Glutamatergic neuron (in vitro differentiated cells): Measurements from ENCODE around the gene GREB1. TPM values are rescaled to one million over a fixed set of nuclear protein-coding genes. Genes with fewer than 3 reads are reported as not detected.

ENCODE experiments used
- DNase-seq: peaks from one replicate; pipeline ENCODE4 v3.0.0; 2022
- H3K27ac Mint-ChIP-seq: one replicate; pipeline ENCODE4 v1.8.0; 2020; ENCODE audit warnings: mild to moderate bottlenecking, mixed read lengths, inconsistent platforms; ENCODE audit not compliant: unreplicated experiment
- H3K27me3 Mint-ChIP-seq: one replicate; pipeline ENCODE4 v1.8.0; 2020; ENCODE audit warnings: mild to moderate bottlenecking, moderate library complexity, mixed read lengths, inconsistent platforms; ENCODE audit not compliant: unreplicated experiment
- H3K36me3 Mint-ChIP-seq: one replicate; pipeline ENCODE4 v1.8.0; 2020; ENCODE audit warnings: mild to moderate bottlenecking, mixed read lengths, inconsistent platforms; ENCODE audit not compliant: unreplicated experiment
- H3K4me1 Mint-ChIP-seq: one replicate; pipeline ENCODE4 v1.8.0; 2020; ENCODE audit warnings: mild to moderate bottlenecking, low read depth, mixed read lengths, inconsistent platforms; ENCODE audit not compliant: unreplicated experiment
- H3K4me3 Mint-ChIP-seq: one replicate; pipeline ENCODE4 v1.8.0; 2020; ENCODE audit warnings: mild to moderate bottlenecking, mixed read lengths, inconsistent platforms; ENCODE audit not compliant: unreplicated experiment
- H3K9me3 Mint-ChIP-seq: one replicate; pipeline ENCODE4 v1.8.0; 2020; ENCODE audit warnings: mild to moderate bottlenecking, moderate library complexity, mixed read lengths, inconsistent platforms; ENCODE audit not compliant: unreplicated experiment
- CTCF ChIP-seq: fragments of 200-600 bp; sonication (generic); IDR thresholded peaks from one replicate; pipeline ENCODE4 v1.5.0; 2021; ENCODE audit not compliant: partially characterized antibody, unreplicated experiment
- total RNA-seq: library from RNA; stranded (reverse); fragmentation: NEBNext Ultra II Directional; extraction: Animal tissue kit (Norgen Biotek cat#: 25700); gene quantifications from one replicate; pipeline ENCODE4 v1.2.1, GENCODE V29; 2021; ENCODE audit not compliant: unreplicated experiment

GREB1 gene
- total RNA-seq, 1 donor from 2014 or later, result 134 TPM

DNA sequence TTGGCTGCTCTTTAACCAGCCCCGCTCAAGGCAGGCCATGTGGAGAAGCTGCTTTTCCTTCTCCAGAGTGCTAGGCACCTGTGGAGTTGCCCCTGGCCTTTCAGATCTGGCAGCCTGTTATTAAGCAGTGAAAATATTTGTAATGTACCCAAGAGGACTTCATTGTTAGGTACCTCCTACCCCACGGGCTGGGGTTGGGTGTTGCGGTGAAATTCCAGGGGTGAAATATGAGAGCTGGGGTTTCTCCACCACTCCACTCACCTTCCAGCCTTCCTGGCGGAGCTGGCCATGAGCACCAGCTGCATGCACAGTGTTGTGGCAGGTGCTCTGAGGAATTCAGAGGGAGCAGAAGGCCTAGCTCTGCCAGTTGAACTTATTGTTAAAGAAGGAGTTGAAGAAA lies 97.0 kb downstream of the GREB1 start:
- Mint-ChIP-seq H3K4me3 (no peak overlapping the region), H3K4me1 (no peaks in the 10 kb centered on the region), H3K9me3 (peaks cover 5% of the 10 kb centered on the region), H3K36me3 (peaks cover 40% of the 10 kb centered on the region), H3K27ac (no peak overlapping the region), H3K27me3 (peaks cover 2% of the 10 kb centered on the region)
- DNase-seq, result no peak
- no peak for TF ChIP-seq CTCF

DNA sequence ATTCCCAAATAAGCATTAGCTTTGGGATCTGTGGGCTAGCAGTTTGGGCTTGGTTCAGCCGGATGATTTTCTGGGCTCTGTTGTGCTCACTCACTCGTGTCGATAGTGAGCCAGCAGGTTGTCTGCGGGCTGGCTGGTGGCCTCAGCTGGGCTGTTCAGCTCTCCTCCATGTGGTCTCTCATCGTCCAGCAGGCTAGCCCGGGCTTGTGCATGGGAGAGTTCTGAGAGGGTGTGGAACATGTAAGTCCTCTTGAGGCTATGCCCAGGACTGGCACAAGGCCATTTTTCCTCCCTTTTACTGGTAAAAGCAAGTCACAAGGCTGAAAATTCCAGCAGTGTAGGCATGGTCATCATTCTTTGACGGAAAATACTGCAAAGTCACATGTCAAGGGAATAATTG lies 97.6 kb downstream of the GREB1 start:
- Mint-ChIP-seq H3K27ac (peak overlapping the region; percentile 22), H3K27me3 (peaks cover 3% of the 10 kb centered on the region), H3K36me3 (peaks cover 38% of the 10 kb centered on the region), H3K4me1 (no peaks in the 10 kb centered on the region), H3K4me3 (no peak overlapping the region), H3K9me3 (peaks cover 6% of the 10 kb centered on the region)
- TF ChIP-seq CTCF, result no peak
- DNase-seq, result no peak

- Mint-ChIP-seq H3K9me3 (peaks cover 4% of the 10 kb centered on the region), H3K27ac (no peak overlapping the region), H3K27me3 (peaks cover 7% of the 10 kb centered on the region), H3K36me3 (peaks cover 16% of the 10 kb centered on the region), H3K4me1 (no peaks in the 10 kb centered on the region), H3K4me3 (no peak overlapping the region)
- TF ChIP-seq CTCF, result no peak
- DNase-seq, result no peak
Observed at GRCh38 chr2:11633923-11634478, 100.2 kb downstream of the GREB1 start.

DNA sequence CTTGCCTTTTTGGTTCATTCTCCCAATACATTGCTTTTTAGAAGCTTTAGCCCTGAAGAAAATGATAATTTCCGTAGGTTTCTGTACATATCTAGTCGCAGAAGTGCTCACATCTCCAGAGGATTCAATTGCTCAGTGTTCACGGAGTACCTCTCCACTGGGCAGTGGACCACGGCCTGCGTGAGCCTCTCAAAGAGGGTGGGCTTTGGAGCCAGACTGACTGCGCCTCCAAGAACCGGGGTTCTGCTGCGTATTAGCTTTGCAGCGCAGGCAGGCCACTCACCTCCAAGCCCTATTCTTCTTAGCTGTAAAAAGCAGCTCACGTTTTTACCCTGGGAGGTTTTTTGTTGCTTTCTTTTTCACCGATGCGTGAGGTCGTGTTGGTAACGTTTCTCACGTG lies 100.7 kb downstream of the GREB1 start:
- TF ChIP-seq CTCF, result no peak
- H3K27me3 Mint-ChIP-seq, result peaks cover 9% of the 10 kb centered on the region
- H3K27ac Mint-ChIP-seq, result no peak overlapping the region
- H3K4me3 Mint-ChIP-seq, result no peak overlapping the region
- H3K36me3 Mint-ChIP-seq, result peaks cover 15% of the 10 kb centered on the region
- peaks cover 4% of the 10 kb centered on the region for H3K9me3 Mint-ChIP-seq
- no peak for DNase-seq
- no peaks in the 10 kb centered on the region for H3K4me1 Mint-ChIP-seq

GRCh38 chr2:11635141-11635540 lies 101.3 kb downstream of the GREB1 start:
- no peak overlapping the region for H3K27ac Mint-ChIP-seq
- no peak for DNase-seq
- H3K4me3 Mint-ChIP-seq, result no peak overlapping the region
- H3K36me3 Mint-ChIP-seq, result peaks cover 15% of the 10 kb centered on the region
- H3K27me3 Mint-ChIP-seq, result peaks cover 9% of the 10 kb centered on the region
- TF ChIP-seq CTCF, result no peak
- H3K4me1 Mint-ChIP-seq, result no peaks in the 10 kb centered on the region
- H3K9me3 Mint-ChIP-seq, result peaks cover 6% of the 10 kb centered on the region
